HG03575 (cell line): ENCODE results near the gene POLR2L.

Source experiments
- ATAC-seq: cut with Tn5 transposase; IDR thresholded peaks from one replicate; pipeline ENCODE4 v1.9.1; 2021; ENCODE audit not compliant: unreplicated experiment, insufficient number of reproducible peaks, low FRiP score; ENCODE audit errors: extremely low read depth

POLR2L gene

DNA sequence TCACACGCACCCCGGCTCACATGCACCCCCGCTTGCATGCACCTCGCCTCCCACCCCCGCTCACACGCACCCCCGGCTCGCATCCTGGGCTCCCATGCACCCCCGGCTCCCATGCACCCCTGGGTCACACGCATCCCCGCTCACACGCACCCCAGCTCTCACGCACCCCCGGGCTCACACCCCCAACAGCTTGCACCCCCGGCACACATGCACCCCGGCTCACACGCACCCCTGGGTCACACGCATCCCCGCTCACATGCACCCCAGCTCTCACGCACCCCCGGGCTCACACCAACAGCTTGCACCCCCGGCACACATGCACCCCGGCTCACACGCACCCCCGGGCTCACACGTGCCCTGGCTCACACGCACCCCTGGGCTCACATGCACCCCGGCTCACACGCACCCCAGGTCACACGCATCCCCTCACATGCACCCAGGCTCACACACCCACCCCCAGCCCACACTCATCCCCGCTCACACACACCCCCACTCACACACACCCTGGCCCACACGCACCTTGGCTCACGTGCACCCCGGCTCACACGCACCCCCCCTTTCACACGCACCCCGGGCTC lies 16.5 kb upstream of the POLR2L start:
- no peak for ATAC-seq

DNA sequence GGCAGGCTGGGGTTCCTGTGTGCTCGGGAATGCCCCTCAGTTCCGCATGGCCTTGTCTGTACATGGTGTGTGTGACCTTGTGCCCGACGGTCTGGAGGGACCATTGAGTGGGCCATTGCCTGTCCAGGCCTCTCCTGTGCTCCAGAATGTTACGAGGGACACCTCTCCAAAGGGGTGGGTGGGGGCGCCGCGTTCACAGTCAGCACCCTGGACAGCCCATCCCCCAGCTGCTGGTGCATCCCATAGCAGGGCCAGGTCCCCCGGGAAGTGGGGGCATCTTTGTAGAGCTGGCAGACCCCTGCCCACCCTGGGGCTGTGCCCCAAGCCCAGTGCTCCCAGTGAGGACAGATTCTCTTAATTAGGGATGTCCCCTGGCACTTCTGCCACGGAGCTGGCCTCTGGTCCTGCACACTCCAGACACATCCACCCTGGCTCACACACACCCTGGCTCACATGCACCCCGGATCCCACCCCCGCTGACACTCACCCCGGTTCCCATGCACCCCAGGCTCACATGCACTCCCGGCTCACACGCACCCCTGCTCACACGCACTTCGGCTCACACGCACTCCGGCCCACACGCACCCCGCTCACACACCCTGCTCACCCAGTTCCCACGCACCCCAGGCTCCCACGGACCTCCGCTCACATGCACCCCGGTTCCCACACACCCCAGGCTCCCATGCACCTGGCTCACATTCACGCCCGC lies 15.9 kb upstream of the POLR2L start:
- no peak for ATAC-seq

DNA sequence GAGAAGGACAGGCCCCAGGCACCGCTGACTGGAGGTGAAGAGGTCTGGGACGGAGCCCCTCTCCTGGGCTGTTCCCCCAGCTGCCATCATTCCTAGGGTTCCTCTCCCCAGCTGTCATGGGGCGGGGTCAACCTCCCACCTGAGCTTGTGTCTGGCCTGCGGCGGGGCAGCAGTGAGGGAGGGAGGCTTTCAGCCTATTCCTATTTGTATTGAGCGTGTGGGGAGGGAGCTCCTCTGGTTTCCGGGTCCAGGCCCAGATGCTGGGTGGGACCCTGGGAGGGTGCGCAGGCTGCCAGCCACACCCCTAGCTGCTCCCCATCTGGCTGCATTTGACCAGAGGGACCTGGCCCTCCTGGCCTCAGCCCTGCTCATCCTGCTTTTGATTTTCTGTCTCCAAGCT lies 14.1 kb upstream of the POLR2L start:
- no peak for ATAC-seq

GRCh38 chr11:855796-856195 lies 13.5 kb upstream of the POLR2L start:
- no peak for ATAC-seq

DNA sequence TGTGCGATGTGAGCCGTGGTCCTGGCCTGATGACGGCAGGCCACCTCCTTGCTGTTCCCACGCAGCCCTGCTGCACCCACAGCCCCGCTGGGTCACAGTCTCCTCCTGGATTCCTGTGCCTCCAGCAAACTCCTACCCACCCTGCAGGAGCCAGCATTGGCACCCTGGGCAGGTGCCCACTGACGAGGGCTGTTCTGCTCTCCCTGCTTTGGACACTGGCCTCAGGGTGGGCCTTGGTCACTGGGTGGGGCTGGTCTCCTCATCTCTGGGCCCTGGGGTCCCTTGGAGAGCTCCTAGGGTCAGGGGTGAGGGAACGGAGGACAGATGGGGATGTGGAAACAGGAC lies 13.0 kb upstream of the POLR2L start:
- no peak for ATAC-seq

GRCh38 chr11:854601-855329 lies 12.4 kb upstream of the POLR2L start:
- no peak for ATAC-seq

GRCh38 chr11:853682-854448 lies 11.5 kb upstream of the POLR2L start:
- no peak for ATAC-seq

DNA sequence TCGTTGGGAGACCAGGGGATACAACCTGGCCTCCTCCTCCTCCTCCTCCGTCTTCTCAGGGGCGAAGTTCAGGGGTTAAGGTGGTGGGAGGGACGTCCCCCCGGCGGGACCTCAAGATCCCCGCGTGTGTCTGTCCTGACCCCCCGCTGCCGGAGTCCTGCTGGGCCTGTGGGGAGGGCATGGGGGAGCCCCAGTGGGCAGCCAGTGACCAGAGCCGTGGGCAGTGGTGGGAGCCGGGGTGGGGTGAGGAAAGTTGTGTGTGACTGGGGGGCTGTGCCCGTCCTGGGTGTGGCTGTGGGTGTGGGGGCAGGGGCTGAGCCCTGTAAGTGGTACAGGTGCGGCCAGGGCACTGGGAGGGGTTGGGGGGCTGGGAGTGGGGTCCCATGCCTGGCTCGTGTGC lies 10.4 kb upstream of the POLR2L start:
- ATAC-seq = no peak

- ATAC-seq = no peak
Observed at GRCh38 chr11:850775-851763, 8.7 kb upstream of the POLR2L start.

- ATAC-seq = no peak
Observed at GRCh38 chr11:849951-850774, 7.8 kb upstream of the POLR2L start.

GRCh38 chr11:849104-849824 lies 6.9 kb upstream of the POLR2L start:
- no peak for ATAC-seq

GRCh38 chr11:848380-848931 lies 6.1 kb upstream of the POLR2L start:
- no peak for ATAC-seq

GRCh38 chr11:847876-848275 lies 5.5 kb upstream of the POLR2L start:
- ATAC-seq = no peak

- ATAC-seq = no peak
Observed at GRCh38 chr11:846496-847098, 4.3 kb upstream of the POLR2L start.

GRCh38 chr11:845872-846495 lies 3.7 kb upstream of the POLR2L start:
- ATAC-seq = no peak
